CD8-positive, alpha-beta memory T cell (primary cell): ENCODE data around the gene HAPLN2. TPM values are rescaled to one million over a fixed set of nuclear protein-coding genes. Genes with fewer than 3 reads are reported as not detected.
A peak's percentile ranks its signal among the peaks of the same experiment; 100 is the strongest.

ENCODE experiments used
- CTCF ChIA-PET: fragments of 350-600 bp; sonication (Branson Sonifier 250); formaldehyde crosslinking; loops from one replicate; lab custom pipeline; 2021; ENCODE audit warnings: antibody characterized with exemption; lab: Charles Lee
- POLR2A ChIA-PET: fragments of 350-600 bp; sonication (Branson Sonifier 250); formaldehyde crosslinking; loops from one replicate; lab custom pipeline; 2021; ENCODE audit warnings: antibody characterized with exemption; lab: Charles Lee
- DNase-seq, 5 donors: peaks; one replicate each; pipeline versions ENCODE4 v3.0.0 to v3.0.0-alpha.2; 2020 to 2022; ENCODE audit warnings: mixed read lengths in 1 of 5
- H3K27ac ChIP-seq: one replicate; pipeline ENCODE4 v1.7.0; 2013; ENCODE audit warnings: low read depth, mild to moderate bottlenecking, low read length, moderate library complexity
- H3K27me3 ChIP-seq: 2 replicates; pipeline ENCODE4 v1.7.0; 2013; ENCODE audit warnings: low read length, mild to moderate bottlenecking; ENCODE audit not compliant: insufficient read depth, poor library complexity, severe bottlenecking
- H3K36me3 ChIP-seq: 2 replicates; pipeline ENCODE4 v1.7.0; 2013; ENCODE audit warnings: mild to moderate bottlenecking, low read length, moderate library complexity; ENCODE audit not compliant: insufficient read depth
- H3K4me1 ChIP-seq: 2 replicates; pipeline ENCODE4 v1.7.0; 2013; ENCODE audit warnings: mild to moderate bottlenecking, low read length, moderate library complexity; ENCODE audit not compliant: insufficient read depth
- H3K4me3 ChIP-seq: 2 replicates; pipeline ENCODE4 v1.7.0; 2013; ENCODE audit warnings: mild to moderate bottlenecking, low read length
- H3K9me3 ChIP-seq: 2 replicates; pipeline ENCODE4 v1.7.0; 2013; ENCODE audit warnings: mild to moderate bottlenecking, low read length
- H3K27ac Mint-ChIP-seq, 8 donors: one replicate each; pipeline ENCODE4 v1.8.0; 2020 to 2021; ENCODE audit warnings: mixed read lengths in 8 of 8, mild to moderate bottlenecking in 6 of 8, inconsistent platforms in 3 of 8, moderate library complexity in 3 of 8
- H3K27me3 Mint-ChIP-seq, 2 donors: one replicate each; pipeline ENCODE4 v1.8.0; 2020 to 2021; ENCODE audit warnings: mixed read lengths in 2 of 2, mild to moderate bottlenecking in 1 of 2, moderate library complexity in 1 of 2
- H3K36me3 Mint-ChIP-seq, 3 donors: one replicate each; pipeline ENCODE4 v1.8.0; 2020 to 2021; ENCODE audit warnings: mixed read lengths in 3 of 3, inconsistent platforms in 1 of 3, mild to moderate bottlenecking in 1 of 3
- H3K4me1 Mint-ChIP-seq, 3 donors: one replicate each; pipeline ENCODE4 v1.8.0; 2020 to 2021; ENCODE audit warnings: mixed read lengths in 3 of 3, inconsistent platforms in 1 of 3, mild to moderate bottlenecking in 1 of 3
- H3K4me3 Mint-ChIP-seq, 7 donors: one replicate each; pipeline ENCODE4 v1.8.0; 2020 to 2021; ENCODE audit warnings: mixed read lengths in 7 of 7, mild to moderate bottlenecking in 6 of 7, moderate library complexity in 4 of 7, inconsistent platforms in 2 of 7
- H3K9me3 Mint-ChIP-seq, 5 donors: one replicate each; pipeline ENCODE4 v1.8.0; 2020 to 2022; ENCODE audit warnings: mixed read lengths in 5 of 5, mild to moderate bottlenecking in 3 of 5, moderate library complexity in 2 of 5, inconsistent platforms in 1 of 5
- polyA plus RNA-seq: library from polyadenylated mRNA; unstranded; fragments of 300-500 nt; fragmentation: Illumina TruSeq; gene quantifications from one replicate; pipeline ENCODE4 v1.2.3, GENCODE V29; 2021
- total RNA-seq, 2 experiments: library from RNA; stranded (reverse); gene quantifications; one replicate each; pipeline ENCODE4 v1.2.3, GENCODE V29; 2021

The HAPLN2 gene
- total and polyA plus RNA-seq, 3 experiments from 2014 or later = not detected

DNA sequence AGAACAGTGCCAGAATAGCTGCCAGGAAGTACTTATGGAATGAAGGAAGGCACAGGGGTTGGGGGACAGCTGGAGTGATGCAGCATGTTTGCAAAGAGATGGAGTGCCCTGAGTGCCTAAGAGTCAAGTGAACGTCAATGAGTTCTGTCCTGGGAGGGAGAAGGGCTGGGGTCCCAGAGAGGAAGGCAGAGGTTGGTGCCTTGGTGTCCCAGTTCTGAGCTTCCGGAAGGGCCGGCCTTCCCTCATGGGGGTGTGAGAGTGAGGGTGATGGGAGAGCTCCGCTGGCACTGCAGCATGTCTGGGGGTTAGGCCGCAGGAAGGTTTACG lies 40.4 kb downstream of the HAPLN2 start:
- H3K4me3 Mint-ChIP-seq = peak overlapping the region; percentile 16 to 75 (median 60)
- H3K27me3 Mint-ChIP-seq = peaks cover 18 to 29% of the 10 kb centered on the region in 2 donors
- Histone ChIP-seq H3K9me3 (no peaks in the 10 kb centered on the region), H3K27ac (peak overlapping the region; percentile 27), H3K4me1 (peaks cover 58% of the 10 kb centered on the region), H3K36me3 (no peaks in the 10 kb centered on the region), H3K4me3 (peak overlapping the region; percentile 36), H3K27me3 (peaks cover 26% of the 10 kb centered on the region)
- H3K4me1 Mint-ChIP-seq = peaks cover 35 to 60% (median 44%) of the 10 kb centered on the region in 3 donors
- DNase-seq = no peak
- ChIA-PET POLR2A (no interaction called here), CTCF (interaction anchor here (0.7 to 7.6 kb wide), 16 partner anchors 10 to 1549 kb away, joined by 3 to 93 read pairs (median 3); partner anchors contain the start of gene NES)
- peak overlapping the region in 6 of 8 donors; percentile 18 to 86 (median 64) for H3K27ac Mint-ChIP-seq
- no peaks in the 10 kb centered on the region for H3K36me3 Mint-ChIP-seq
- no peaks in the 10 kb centered on the region for H3K9me3 Mint-ChIP-seq

DNA sequence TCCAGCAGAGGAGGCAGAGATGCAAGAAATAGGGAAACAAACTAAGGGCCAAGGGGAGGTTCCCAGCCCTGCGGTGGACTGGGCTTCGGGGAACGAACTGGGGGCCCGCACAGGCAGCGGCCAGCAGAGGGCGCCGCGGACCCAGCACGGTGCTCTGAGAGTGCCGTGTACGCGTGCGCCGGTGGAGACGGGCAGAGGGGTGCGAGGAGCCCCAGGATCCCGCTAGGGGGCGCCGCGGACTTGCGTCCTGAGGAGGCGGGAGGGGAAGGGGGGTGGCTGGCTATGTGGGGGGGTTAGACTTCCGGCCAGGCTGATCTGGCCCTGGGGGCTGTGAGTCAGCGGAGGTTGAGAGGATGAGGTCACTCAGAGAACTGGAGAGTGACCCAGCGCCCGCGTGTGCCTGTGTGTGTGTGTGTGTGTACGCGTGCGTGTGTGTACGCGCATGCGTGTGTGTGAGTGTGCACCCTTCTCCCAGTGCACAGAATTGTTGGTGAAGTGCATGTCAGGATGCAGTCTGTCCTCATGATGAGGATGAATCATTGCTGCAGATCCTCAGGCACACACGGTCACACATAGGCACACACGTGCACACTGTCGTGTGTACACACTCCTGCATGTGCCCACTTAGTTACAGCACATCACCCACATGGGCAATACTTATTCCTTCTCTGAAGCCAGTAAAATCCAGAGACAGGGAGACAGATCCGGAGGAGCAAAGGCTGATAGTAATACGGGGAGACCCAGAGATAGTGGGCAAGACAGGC lies 41.0 kb downstream of the HAPLN2 start:
- H3K27me3 Mint-ChIP-seq = peaks cover 17 to 23% of the 10 kb centered on the region in 2 donors
- Histone ChIP-seq H3K9me3 (no peaks in the 10 kb centered on the region), H3K4me3 (peak overlapping the region; percentile 36), H3K27me3 (peaks cover 22% of the 10 kb centered on the region), H3K27ac (peak overlapping the region; percentile 80), H3K36me3 (no peaks in the 10 kb centered on the region), H3K4me1 (peaks cover 58% of the 10 kb centered on the region)
- peak; percentile 85 to 92 (median 88) for DNase-seq
- CTCF ChIA-PET = interaction anchor here (0.7 to 7.6 kb wide), 21 partner anchors 10 to 1549 kb away, joined by 3 to 93 read pairs (median 4); partner anchors contain the start of genes ISG20L2, METTL25B and NES
- H3K4me1 Mint-ChIP-seq = peaks cover 35 to 60% (median 44%) of the 10 kb centered on the region in 3 donors
- H3K9me3 Mint-ChIP-seq = no peaks in the 10 kb centered on the region
- H3K36me3 Mint-ChIP-seq = no peaks in the 10 kb centered on the region
- peak overlapping the region; percentile 24 to 75 (median 62) for H3K4me3 Mint-ChIP-seq
- POLR2A ChIA-PET = no interaction called here
- peak overlapping the region; percentile 11 to 86 (median 74) for H3K27ac Mint-ChIP-seq

DNA sequence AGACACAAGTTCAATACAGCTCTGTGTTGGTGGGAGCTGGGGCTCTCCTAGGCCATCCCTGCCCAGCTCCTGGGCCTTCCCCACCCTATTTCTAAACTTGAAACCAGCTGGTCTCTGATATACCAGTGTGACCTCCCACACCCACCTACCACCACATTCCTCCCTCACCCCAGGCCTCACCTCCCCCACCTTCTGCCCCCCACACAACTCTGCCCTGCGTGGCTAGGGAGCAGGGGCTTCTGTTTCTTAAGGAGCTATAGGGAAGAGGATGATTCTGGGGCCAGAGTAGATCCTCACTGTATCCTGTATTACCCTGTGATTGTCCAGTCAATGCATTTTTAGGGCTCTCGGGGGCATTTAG lies 41.5 kb downstream of the HAPLN2 start:
- H3K27ac Mint-ChIP-seq = peak overlapping the region in 6 of 8 donors; percentile 8 to 86 (median 71)
- H3K27ac ChIP-seq = peak overlapping the region; percentile 80
- CTCF ChIA-PET = interaction anchor here (0.7 to 7.6 kb wide), 12 partner anchors 16 to 178 kb away, joined by 3 to 93 read pairs (median 4); partner anchors contain the start of genes ISG20L2, METTL25B and NES
- H3K4me3 Mint-ChIP-seq = peak overlapping the region in 1 of 7 donors; percentile 71
- H3K9me3 ChIP-seq = no peaks in the 10 kb centered on the region
- peak overlapping the region; percentile 14 for H3K4me3 ChIP-seq
- POLR2A ChIA-PET = interaction anchor here (0.7 kb wide), 1 partner anchor 97 kb away, joined by 3 read pairs; no protein-coding TSS in a partner anchor
- H3K9me3 Mint-ChIP-seq = no peaks in the 10 kb centered on the region
- peaks cover 16% of the 10 kb centered on the region for H3K27me3 ChIP-seq
- H3K4me1 Mint-ChIP-seq = peaks cover 35 to 60% (median 44%) of the 10 kb centered on the region in 3 donors
- H3K4me1 ChIP-seq = peaks cover 58% of the 10 kb centered on the region
- no peaks in the 10 kb centered on the region for H3K36me3 Mint-ChIP-seq
- peaks cover 18% of the 10 kb centered on the region in 2 donors for H3K27me3 Mint-ChIP-seq
- DNase-seq = no peak
- no peaks in the 10 kb centered on the region for H3K36me3 ChIP-seq

DNA sequence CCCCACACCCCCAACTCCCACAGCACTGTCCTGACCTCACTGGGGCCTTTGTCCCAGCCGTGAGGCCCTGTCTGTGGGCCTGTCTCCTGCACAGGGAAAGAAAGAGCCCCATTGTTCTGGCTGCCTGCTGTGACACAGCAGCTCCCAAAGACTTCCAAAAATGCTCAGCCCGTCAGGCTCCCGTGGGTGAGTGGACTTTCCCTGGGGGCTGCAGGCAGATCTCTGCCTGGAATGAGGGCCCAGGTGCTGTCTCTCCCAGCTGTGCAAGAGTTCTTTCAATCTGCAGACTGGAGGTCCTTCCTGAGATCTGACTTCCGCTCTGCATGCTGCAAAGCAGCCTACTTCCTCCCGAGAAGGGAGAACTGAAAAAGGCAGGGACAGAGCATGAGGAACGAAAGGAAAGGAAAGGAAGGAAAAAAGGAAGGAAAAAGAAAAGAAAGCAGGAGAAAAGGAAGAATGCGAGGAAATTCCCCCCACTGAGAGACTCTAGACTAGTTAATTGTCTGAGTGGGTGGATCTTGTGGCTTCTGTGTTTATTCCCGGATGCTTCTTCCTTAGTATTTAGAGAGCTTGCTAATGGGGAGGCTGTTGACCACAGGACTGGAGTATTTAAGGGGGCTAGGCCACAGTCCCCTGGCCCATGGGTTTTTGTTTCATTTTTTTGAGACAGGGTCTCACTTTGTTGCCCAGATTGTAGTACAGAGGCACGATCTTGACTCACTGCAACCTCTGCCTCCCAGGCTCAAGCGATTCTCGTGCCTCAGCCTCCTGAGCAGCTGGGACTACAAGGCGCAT lies 43.0 kb downstream of the HAPLN2 start:
- H3K27ac ChIP-seq = peak overlapping the region; percentile 80
- no peaks in the 10 kb centered on the region for H3K36me3 ChIP-seq
- H3K27ac Mint-ChIP-seq = peak overlapping the region in 3 of 8 donors; percentile 24 to 86 (median 61)
- peaks cover 30 to 50% (median 37%) of the 10 kb centered on the region in 3 donors for H3K4me1 Mint-ChIP-seq
- H3K36me3 Mint-ChIP-seq = no peaks in the 10 kb centered on the region
- H3K4me1 ChIP-seq = peaks cover 47% of the 10 kb centered on the region
- no peak overlapping the region for H3K4me3 Mint-ChIP-seq
- H3K27me3 Mint-ChIP-seq = peaks cover 3 to 7% of the 10 kb centered on the region in 2 donors
- H3K9me3 Mint-ChIP-seq = no peaks in the 10 kb centered on the region
- ChIA-PET POLR2A (no interaction called here), CTCF (interaction anchor here (1.0 to 2.1 kb wide), 3 partner anchors 14 to 66 kb away, joined by 4 to 9 read pairs (median 6); partner anchors contain the start of genes ISG20L2, METTL25B and NES)
- peaks cover 3% of the 10 kb centered on the region for H3K27me3 ChIP-seq
- H3K9me3 ChIP-seq = no peaks in the 10 kb centered on the region
- DNase-seq = no peak
- H3K4me3 ChIP-seq = no peak overlapping the region

DNA sequence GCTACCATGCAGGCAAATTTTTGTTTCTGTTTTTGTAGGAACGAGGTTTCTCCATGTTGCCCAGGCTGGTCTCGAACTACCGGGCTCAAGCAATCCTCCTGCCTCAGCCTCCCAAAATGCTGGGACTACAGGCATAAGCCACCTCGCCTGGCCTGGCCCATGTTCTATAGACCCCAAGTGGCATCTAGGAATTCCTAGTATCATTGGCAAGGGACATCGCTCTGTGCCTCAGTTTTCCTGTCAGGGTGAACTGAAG lies 43.5 kb downstream of the HAPLN2 start:
- ChIA-PET CTCF (interaction anchor here (1.0 kb wide), 1 partner anchor 15 kb away, joined by 4 read pairs; no protein-coding TSS in a partner anchor), POLR2A (no interaction called here)
- Histone ChIP-seq H3K27me3 (no peaks in the 10 kb centered on the region), H3K27ac (peak overlapping the region; percentile 38), H3K36me3 (no peaks in the 10 kb centered on the region), H3K4me1 (peaks cover 42% of the 10 kb centered on the region), H3K4me3 (no peak overlapping the region), H3K9me3 (no peaks in the 10 kb centered on the region)
- peaks cover 24 to 45% (median 31%) of the 10 kb centered on the region in 3 donors for H3K4me1 Mint-ChIP-seq
- H3K27me3 Mint-ChIP-seq = peaks cover 0 to 3% of the 10 kb centered on the region in 2 donors
- no peak for DNase-seq
- H3K36me3 Mint-ChIP-seq = no peaks in the 10 kb centered on the region
- H3K27ac Mint-ChIP-seq = peak overlapping the region in 2 of 8 donors; percentile 60 to 61
- H3K9me3 Mint-ChIP-seq = no peaks in the 10 kb centered on the region
- H3K4me3 Mint-ChIP-seq = no peak overlapping the region

DNA sequence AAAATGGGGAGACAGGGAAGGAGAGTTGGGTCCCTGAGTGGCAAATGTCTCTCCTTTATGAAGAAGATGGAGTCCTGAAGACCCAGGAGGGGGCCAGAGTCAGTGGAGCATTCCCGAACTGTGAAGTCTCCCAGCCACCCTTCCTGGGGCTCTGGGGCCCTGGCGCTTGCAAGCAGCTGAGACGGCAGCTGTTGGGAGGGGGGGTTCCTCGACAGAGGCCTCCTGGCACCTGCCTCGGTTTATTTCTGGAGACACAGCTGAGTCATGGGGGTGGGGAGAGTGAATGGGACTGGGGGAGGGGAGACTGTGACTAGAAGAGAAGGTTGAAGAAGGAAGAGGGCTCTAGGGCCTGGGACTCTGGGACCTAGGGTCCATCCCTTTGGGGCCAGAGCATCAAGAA lies 44.0 kb downstream of the HAPLN2 start:
- POLR2A ChIA-PET = no interaction called here
- CTCF ChIA-PET = interaction anchor here (1.5 kb wide), 1 partner anchor 27 kb away, joined by 3 read pairs; no protein-coding TSS in a partner anchor
- H3K4me3 ChIP-seq = no peak overlapping the region
- H3K27ac ChIP-seq = peak overlapping the region; percentile 38
- no peaks in the 10 kb centered on the region for H3K9me3 ChIP-seq
- peaks cover 37% of the 10 kb centered on the region for H3K4me1 ChIP-seq
- H3K27me3 ChIP-seq = no peaks in the 10 kb centered on the region
- H3K36me3 ChIP-seq = no peaks in the 10 kb centered on the region
- no peak for DNase-seq
- Mint-ChIP-seq H3K4me3 (no peak overlapping the region), H3K36me3 (no peaks in the 10 kb centered on the region), H3K27me3 (peaks cover 0 to 3% of the 10 kb centered on the region in 2 donors), H3K27ac (peak overlapping the region in 2 of 8 donors; percentile 60 to 61), H3K4me1 (peaks cover 24 to 40% (median 27%) of the 10 kb centered on the region in 3 donors), H3K9me3 (no peaks in the 10 kb centered on the region)

DNA sequence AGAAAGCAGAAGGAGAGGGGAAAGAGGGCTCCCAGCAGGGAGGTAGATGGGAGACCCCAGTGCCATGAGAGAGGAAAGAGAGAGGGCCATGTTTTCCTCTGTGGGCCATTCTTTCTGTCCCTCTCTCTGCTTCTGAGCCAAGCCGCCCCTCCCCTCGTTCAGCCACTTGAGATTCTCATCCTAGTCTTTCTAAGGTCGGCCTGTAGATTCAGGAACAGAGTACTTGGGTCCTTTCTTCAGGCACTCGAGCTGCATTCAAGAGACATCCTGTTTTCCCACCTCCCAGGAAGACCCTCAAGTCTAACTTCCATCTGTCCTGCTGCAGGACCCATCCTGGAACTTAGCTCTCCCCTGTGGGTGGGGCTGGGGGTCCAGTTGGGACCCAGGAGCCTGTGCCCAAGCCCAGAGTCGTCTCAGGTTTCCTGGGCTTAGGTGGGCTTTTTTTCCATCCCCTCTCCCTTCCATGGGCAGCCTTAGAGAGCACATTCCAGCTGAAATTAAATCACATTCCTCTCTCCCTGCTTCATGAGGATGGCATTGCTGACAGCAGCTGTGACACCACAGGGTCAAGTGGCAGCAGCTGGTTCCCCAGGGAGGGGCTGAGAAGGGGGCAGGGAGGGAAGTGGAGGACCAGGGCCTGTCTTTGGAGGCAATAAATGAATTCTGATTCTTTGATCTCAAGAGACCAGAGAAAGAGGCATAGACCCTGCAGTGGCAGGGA lies 45.0 kb downstream of the HAPLN2 start:
- no peak for DNase-seq
- ChIA-PET CTCF (interaction anchor here (1.1 to 1.7 kb wide), 3 partner anchors 13 to 40 kb away, joined by 3 to 4 read pairs (median 3); partner anchors contain the start of gene NES), POLR2A (no interaction called here)
- H3K4me3 Mint-ChIP-seq = no peak overlapping the region
- H3K9me3 Mint-ChIP-seq = no peaks in the 10 kb centered on the region
- H3K27me3 ChIP-seq = no peaks in the 10 kb centered on the region
- no peak overlapping the region for H3K27ac Mint-ChIP-seq
- no peaks in the 10 kb centered on the region for H3K9me3 ChIP-seq
- peaks cover 0 to 3% of the 10 kb centered on the region in 2 donors for H3K27me3 Mint-ChIP-seq
- no peaks in the 10 kb centered on the region for H3K36me3 ChIP-seq
- H3K4me1 Mint-ChIP-seq = peaks cover 24 to 30% (median 25%) of the 10 kb centered on the region in 3 donors
- no peaks in the 10 kb centered on the region for H3K36me3 Mint-ChIP-seq
- H3K4me1 ChIP-seq = peaks cover 30% of the 10 kb centered on the region
- H3K27ac ChIP-seq = peak overlapping the region; percentile 20
- H3K4me3 ChIP-seq = no peak overlapping the region
